Nephron (organoid): ENCODE results near the gene EXOC7.

Source experiments
- H3K27ac Mint-ChIP-seq, 3 experiments: 2 replicates each; pipeline ENCODE4 v1.8.0; 2020; ENCODE audit warnings: mixed read lengths in 3 of 3, mild to moderate bottlenecking in 2 of 3, moderate library complexity in 1 of 3
- H3K27me3 Mint-ChIP-seq: 2 replicates; pipeline ENCODE4 v1.8.0; 2021; ENCODE audit warnings: low read depth, mild to moderate bottlenecking, moderate library complexity, mixed read lengths
- H3K36me3 Mint-ChIP-seq: 2 replicates; pipeline ENCODE4 v1.8.0; 2020; ENCODE audit warnings: low read depth, mixed read lengths
- H3K4me1 Mint-ChIP-seq: 2 replicates; pipeline ENCODE4 v1.8.0; 2020; ENCODE audit warnings: mixed read lengths
- H3K4me3 Mint-ChIP-seq, 3 experiments: 2 replicates each; pipeline ENCODE4 v1.8.0; 2020; ENCODE audit warnings: mild to moderate bottlenecking in 3 of 3, mixed read lengths in 3 of 3, moderate library complexity in 2 of 3
- H3K9me3 Mint-ChIP-seq: 2 replicates; pipeline ENCODE4 v1.8.0; 2020; ENCODE audit warnings: mixed read lengths
- TF ChIP-seq, protein P1 (sequence below), 3 experiments: fragments of 200-600 bp; sonication (generic); IDR thresholded peaks; one replicate each; pipeline ENCODE4 v1.5.0; 2021; ENCODE audit warnings: antibody characterized with exemption in 3 of 3; ENCODE audit not compliant: unreplicated experiment in 3 of 3

EXOC7 gene

DNA sequence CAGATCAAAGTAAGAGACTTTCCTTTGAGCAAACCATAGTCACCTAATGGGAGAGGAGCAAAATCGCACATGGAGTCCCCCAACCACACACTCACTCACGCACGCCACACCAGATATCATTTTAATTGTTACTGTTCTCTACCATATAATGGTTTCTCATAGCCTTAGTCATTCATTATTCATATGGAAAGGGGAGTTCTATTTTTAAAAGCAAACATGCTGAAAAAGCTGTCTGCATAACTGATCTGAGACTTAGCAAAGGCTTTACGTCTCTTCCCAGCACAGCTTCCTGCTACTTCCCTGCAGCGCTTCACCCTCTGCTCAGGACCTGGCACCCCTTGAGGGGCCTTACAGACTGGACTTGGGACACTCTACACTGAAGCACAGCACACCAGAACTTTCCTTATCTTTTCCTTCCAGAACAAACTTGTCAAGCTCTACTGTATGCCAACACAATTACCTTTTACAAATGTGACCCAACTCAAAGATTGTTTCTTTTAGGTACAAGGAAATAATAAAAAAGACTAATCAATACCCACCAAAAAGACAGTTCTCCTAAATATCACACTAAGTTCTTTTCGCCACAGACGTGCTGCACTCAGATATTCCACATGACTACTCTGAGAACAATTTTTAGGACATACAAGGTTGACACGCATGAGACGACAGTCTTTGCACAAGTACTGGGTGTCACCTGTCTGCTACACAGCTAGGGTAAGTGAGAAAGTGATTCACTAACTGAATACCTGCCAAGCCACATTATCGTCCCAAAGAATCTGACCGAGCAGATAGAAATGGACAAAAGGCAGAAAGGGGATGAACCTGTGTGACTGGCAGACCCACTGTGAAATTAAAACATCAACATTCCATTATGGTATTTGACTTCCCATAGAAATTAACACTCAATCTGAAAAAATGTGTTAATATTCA, 52.8 kb downstream of the EXOC7 start:
- Mint-ChIP-seq H3K9me3 (no peaks in the 10 kb centered on the region), H3K4me3 (no peak overlapping the region), H3K27ac (peak overlapping the region; percentile 66 to 92 (median 80)), H3K27me3 (no peaks in the 10 kb centered on the region), H3K4me1 (peaks cover 13% of the 10 kb centered on the region), H3K36me3 (peaks cover 61% of the 10 kb centered on the region)
- TF ChIP-seq, protein P1, sequence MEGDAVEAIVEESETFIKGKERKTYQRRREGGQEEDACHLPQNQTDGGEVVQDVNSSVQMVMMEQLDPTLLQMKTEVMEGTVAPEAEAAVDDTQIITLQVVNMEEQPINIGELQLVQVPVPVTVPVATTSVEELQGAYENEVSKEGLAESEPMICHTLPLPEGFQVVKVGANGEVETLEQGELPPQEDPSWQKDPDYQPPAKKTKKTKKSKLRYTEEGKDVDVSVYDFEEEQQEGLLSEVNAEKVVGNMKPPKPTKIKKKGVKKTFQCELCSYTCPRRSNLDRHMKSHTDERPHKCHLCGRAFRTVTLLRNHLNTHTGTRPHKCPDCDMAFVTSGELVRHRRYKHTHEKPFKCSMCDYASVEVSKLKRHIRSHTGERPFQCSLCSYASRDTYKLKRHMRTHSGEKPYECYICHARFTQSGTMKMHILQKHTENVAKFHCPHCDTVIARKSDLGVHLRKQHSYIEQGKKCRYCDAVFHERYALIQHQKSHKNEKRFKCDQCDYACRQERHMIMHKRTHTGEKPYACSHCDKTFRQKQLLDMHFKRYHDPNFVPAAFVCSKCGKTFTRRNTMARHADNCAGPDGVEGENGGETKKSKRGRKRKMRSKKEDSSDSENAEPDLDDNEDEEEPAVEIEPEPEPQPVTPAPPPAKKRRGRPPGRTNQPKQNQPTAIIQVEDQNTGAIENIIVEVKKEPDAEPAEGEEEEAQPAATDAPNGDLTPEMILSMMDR (IDR thresholded peaks at IDR 0.05; ENCODE audit: unreplicated experiment in 3 of 3) = no peak

DNA sequence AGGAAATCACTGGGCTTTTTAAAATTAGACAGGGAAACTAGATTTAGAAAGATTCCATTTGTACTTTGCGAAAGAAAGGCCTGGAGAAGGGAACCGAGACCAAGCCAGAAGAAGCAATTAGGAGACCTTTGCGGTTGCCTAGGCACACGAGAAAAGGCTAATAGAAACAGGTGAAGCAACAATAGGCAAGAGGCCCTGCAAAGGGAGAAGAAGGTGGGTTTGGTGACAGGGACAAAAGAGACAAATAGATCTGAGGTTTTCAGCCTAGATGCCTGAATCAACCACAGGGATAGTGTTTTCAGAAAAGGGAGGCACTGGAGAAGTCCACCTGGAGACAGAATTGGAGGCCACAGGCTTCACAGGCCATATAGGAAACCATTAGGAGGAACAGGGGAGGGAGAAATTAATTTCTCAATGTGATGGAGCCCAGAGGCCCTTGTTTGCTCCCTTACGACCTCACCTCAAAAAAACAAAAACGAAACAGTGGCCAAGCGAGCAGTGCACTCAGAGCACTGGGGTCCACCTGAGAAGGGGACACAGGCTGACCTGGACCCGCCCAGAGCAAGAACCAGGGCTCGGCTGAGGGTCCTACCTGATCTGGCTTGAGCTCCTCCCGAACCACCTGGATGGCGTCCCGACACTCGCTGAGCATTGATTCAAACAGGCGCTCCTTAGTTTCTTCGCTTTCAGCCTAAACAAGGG, 53.6 kb downstream of the EXOC7 start:
- Mint-ChIP-seq H3K4me3 (no peak overlapping the region), H3K27ac (peak overlapping the region; percentile 66 to 92 (median 80)), H3K27me3 (no peaks in the 10 kb centered on the region), H3K36me3 (peaks cover 68% of the 10 kb centered on the region), H3K4me1 (peaks cover 13% of the 10 kb centered on the region), H3K9me3 (no peaks in the 10 kb centered on the region)
- TF ChIP-seq, protein P1 (IDR thresholded peaks at IDR 0.05; ENCODE audit: unreplicated experiment in 3 of 3) = no peak

DNA sequence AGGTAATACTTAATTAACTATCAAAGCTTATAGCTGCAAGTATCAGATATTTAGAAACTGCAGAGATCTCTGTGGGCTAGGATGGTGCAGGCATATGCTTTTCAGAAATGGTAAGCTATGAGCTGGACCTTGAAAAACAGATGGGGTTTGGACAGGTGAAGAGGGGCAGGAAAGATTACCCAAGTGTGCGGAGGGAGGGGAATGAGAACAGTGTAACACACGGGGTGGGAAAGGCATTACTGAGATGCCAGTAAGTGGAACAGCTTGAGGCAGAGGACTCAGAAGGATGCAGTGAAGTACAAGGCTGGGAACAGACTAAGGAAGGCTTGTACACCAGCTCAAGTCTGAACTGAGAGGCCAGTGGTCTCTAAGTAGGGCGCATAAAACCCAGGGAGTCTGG, 54.3 kb downstream of the EXOC7 start:
- H3K4me1 Mint-ChIP-seq = peaks cover 13% of the 10 kb centered on the region

DNA sequence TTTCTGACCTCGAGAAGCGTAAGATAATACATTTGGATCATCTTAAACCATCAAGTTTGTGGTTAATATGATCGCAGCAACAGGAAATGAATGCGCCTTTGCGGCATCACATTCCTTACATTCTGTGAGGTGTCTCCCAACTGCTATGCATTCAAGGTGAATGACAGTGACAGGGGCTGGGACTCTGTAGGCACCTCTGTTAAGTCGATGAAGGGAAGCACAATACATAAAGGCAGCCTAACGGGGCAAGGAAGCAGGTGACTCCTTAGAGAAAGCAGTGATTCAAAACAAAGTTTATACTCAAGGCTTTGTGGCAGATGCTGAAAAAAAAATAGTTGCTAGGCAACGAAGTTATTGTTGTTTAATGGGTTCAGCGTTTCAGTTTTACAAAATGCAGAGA, 54.9 kb downstream of the EXOC7 start:
- peak overlapping the region in 1 of 3 experiments; percentile 67 for H3K27ac Mint-ChIP-seq
- no peaks in the 10 kb centered on the region for H3K27me3 Mint-ChIP-seq
- no peaks in the 10 kb centered on the region for H3K9me3 Mint-ChIP-seq
- H3K36me3 Mint-ChIP-seq = peaks cover 75% of the 10 kb centered on the region
- TF ChIP-seq, protein P1 (IDR thresholded peaks at IDR 0.05; ENCODE audit: unreplicated experiment in 3 of 3) = no peak
- no peak overlapping the region for H3K4me3 Mint-ChIP-seq
- H3K4me1 Mint-ChIP-seq = peaks cover 8% of the 10 kb centered on the region

More for the DNA sequence above, 54.3 kb downstream of the EXOC7 start:
- H3K4me3 Mint-ChIP-seq = no peak overlapping the region
- H3K9me3 Mint-ChIP-seq = no peaks in the 10 kb centered on the region
- TF ChIP-seq, protein P1 (IDR thresholded peaks at IDR 0.05; ENCODE audit: unreplicated experiment in 3 of 3) = no peak
- H3K27ac Mint-ChIP-seq = peak overlapping the region in 1 of 3 experiments; percentile 67
- no peaks in the 10 kb centered on the region for H3K27me3 Mint-ChIP-seq
- peaks cover 75% of the 10 kb centered on the region for H3K36me3 Mint-ChIP-seq

DNA sequence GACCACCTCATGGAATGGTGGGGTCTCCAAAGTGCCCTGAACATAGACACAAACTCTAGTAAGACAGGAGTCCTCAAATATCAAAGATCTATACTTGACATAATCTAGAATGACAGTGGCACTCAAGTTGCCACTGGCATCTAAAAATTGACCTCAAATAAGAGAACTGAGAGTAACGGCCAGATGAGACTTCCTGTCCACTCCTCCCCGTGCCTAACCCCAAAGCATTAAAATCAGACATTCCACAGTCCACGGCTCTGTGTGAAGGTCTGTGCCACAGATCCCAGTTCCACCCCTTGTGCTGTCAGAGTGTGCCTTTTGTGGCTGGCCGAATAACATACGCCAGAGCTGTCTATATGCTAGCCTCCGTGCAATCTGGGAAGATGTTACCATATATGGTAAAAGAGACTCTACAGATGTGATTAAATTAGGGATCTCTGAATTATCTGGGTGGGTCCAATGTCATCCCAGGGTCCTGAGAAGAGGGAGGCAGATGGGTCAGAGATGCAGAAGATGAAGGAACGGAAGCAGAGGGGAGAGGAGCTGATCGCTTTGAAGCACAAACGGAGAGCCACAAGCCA, 55.5 kb downstream of the EXOC7 start:
- Mint-ChIP-seq H3K27me3 (no peaks in the 10 kb centered on the region), H3K27ac (peak overlapping the region in 1 of 3 experiments; percentile 32), H3K9me3 (no peaks in the 10 kb centered on the region), H3K4me1 (peaks cover 4% of the 10 kb centered on the region), H3K4me3 (no peak overlapping the region), H3K36me3 (peaks cover 75% of the 10 kb centered on the region)
- TF ChIP-seq, protein P1 (IDR thresholded peaks at IDR 0.05; ENCODE audit: unreplicated experiment in 3 of 3) = no peak
